Mesothelial cell of epicardium (in vitro differentiated cells): ENCODE measurements around the gene WIPF2. TPM values are rescaled to one million over a fixed set of nuclear protein-coding genes. Genes with fewer than 3 reads are reported as not detected.

Source experiments
- DNase-seq, 2 experiments: peaks; one replicate each; pipeline ENCODE4 v3.0.0; 2021; ENCODE audit warnings: low spot score in 2 of 2; ENCODE audit not compliant: unreplicated experiment in 2 of 2
- H3K27ac Mint-ChIP-seq: 2 replicates; pipeline ENCODE4 v1.8.0; 2021; ENCODE audit warnings: mixed read lengths
- H3K27me3 Mint-ChIP-seq: 2 replicates; pipeline ENCODE4 v1.8.0; 2021; ENCODE audit warnings: low read depth, mixed read lengths
- H3K36me3 Mint-ChIP-seq: 2 replicates; pipeline ENCODE4 v1.8.0; 2021; ENCODE audit warnings: mixed read lengths
- H3K4me1 Mint-ChIP-seq: 2 replicates; pipeline ENCODE4 v1.8.0; 2021; ENCODE audit warnings: mixed read lengths
- H3K4me3 Mint-ChIP-seq: 2 replicates; pipeline ENCODE4 v1.8.0; 2021; ENCODE audit warnings: mild to moderate bottlenecking, moderate library complexity, mixed read lengths
- H3K9me3 Mint-ChIP-seq: 2 replicates; pipeline ENCODE4 v1.8.0; 2021; ENCODE audit warnings: mixed read lengths
- CTCF ChIP-seq: fragments of 200-600 bp; sonication (generic); IDR thresholded peaks from one replicate; pipeline ENCODE4 v1.5.0; 2021; ENCODE audit warnings: antibody characterized with exemption; ENCODE audit not compliant: unreplicated experiment
- total RNA-seq: library from RNA; stranded (reverse); gene quantifications from 3 replicates; pipeline ENCODE4 v1.2.1, GENCODE V29; 2021

WIPF2 gene
- total RNA-seq, 1 donor from 2014 or later: 27.0 TPM

GRCh38 chr17:40264458-40265185 is 45.5 kb downstream of the WIPF2 start:
- no peak for DNase-seq
- no peaks in the 10 kb centered on the region for H3K27me3 Mint-ChIP-seq

GRCh38 chr17:40265337-40265736 is 46.2 kb downstream of the WIPF2 start:
- no peak overlapping the region for H3K27ac Mint-ChIP-seq
- DNase-seq: no peak
- no peaks in the 10 kb centered on the region for H3K27me3 Mint-ChIP-seq
- H3K36me3 Mint-ChIP-seq: peaks cover 21% of the 10 kb centered on the region
- no peaks in the 10 kb centered on the region for H3K9me3 Mint-ChIP-seq
- no peaks in the 10 kb centered on the region for H3K4me1 Mint-ChIP-seq
- no peak for TF ChIP-seq CTCF
- no peak overlapping the region for H3K4me3 Mint-ChIP-seq

More at GRCh38 chr17:40264458-40265185, 45.5 kb downstream of the WIPF2 start:
- no peak for TF ChIP-seq CTCF
- Mint-ChIP-seq H3K27ac (no peak overlapping the region), H3K4me3 (no peak overlapping the region), H3K4me1 (no peaks in the 10 kb centered on the region), H3K9me3 (no peaks in the 10 kb centered on the region), H3K36me3 (peaks cover 23% of the 10 kb centered on the region)

GRCh38 chr17:40266882-40267281 is 47.8 kb downstream of the WIPF2 start:
- peaks cover 21% of the 10 kb centered on the region for H3K36me3 Mint-ChIP-seq
- no peak overlapping the region for H3K4me3 Mint-ChIP-seq
- H3K27ac Mint-ChIP-seq: no peak overlapping the region
- H3K27me3 Mint-ChIP-seq: no peaks in the 10 kb centered on the region
- TF ChIP-seq CTCF: no peak
- no peak for DNase-seq
- no peaks in the 10 kb centered on the region for H3K4me1 Mint-ChIP-seq
- no peaks in the 10 kb centered on the region for H3K9me3 Mint-ChIP-seq

- Mint-ChIP-seq H3K4me1 (no peaks in the 10 kb centered on the region), H3K27ac (no peak overlapping the region), H3K9me3 (no peaks in the 10 kb centered on the region), H3K36me3 (peaks cover 20% of the 10 kb centered on the region), H3K27me3 (no peaks in the 10 kb centered on the region), H3K4me3 (no peak overlapping the region)
- TF ChIP-seq CTCF: no peak
- DNase-seq: no peak
Measured at GRCh38 chr17:40268141-40268712, 49.1 kb downstream of the WIPF2 start.

- Mint-ChIP-seq H3K9me3 (no peaks in the 10 kb centered on the region), H3K27me3 (no peaks in the 10 kb centered on the region), H3K36me3 (peaks cover 44% of the 10 kb centered on the region), H3K4me1 (peaks cover 12% of the 10 kb centered on the region), H3K4me3 (no peak overlapping the region), H3K27ac (no peak overlapping the region)
- DNase-seq: no peak
- TF ChIP-seq CTCF: no peak
Measured at GRCh38 chr17:40278414-40278813, 59.3 kb downstream of the WIPF2 start.
